Panc1 (cell line): ENCODE measurements around the gene ABCC11. TPM values are rescaled to one million over a fixed set of nuclear protein-coding genes. Genes with fewer than 3 reads are reported as not detected.
A peak's percentile ranks its signal among the peaks of the same experiment; 100 is the strongest.

Experiments
- ATAC-seq: fragments of 200-7000 bp; cut with Tn5 transposase; 2 replicates; pipeline ENCODE4 v1.9.1; 2020; ENCODE audit warnings: mild to moderate bottlenecking, moderate library complexity
- BruUV-seq: library from RNA; stranded (reverse); fragments of 400-500 nt; replicated peaks from 2 replicates; lab custom pipeline; 2021; lab: Mats Ljungman, UMichigan
- CTCF ChIA-PET: fragments of 300-600 bp; sonication (Branson Sonifier 250); formaldehyde crosslinking; loops from one replicate; lab custom pipeline; 2022; ENCODE audit warnings: antibody characterized with exemption; lab: Charles Lee
- POLR2A ChIA-PET: fragments of 300-600 bp; sonication (Branson Sonifier 250); formaldehyde crosslinking; loops from one replicate; lab custom pipeline; 2022; ENCODE audit warnings: antibody characterized with exemption; lab: Charles Lee
- DNase-seq: peaks from one replicate; pipeline ENCODE4 v3.0.0-alpha.2; 2010; ENCODE audit warnings: low read depth, low spot score
- H3K27ac ChIP-seq: 2 replicates; pipeline ENCODE4 v1.5.1; 2011; ENCODE audit warnings: mild to moderate bottlenecking, low read length, inconsistent platforms
- H3K27me3 ChIP-seq: fragments of 200-500 bp; sonication (Bioruptor generic); 2 replicates; pipeline ENCODE4 v1.6.0; 2014; ENCODE audit warnings: low read length, inconsistent platforms; ENCODE audit not compliant: control insufficient read depth, insufficient read depth
- H3K36me3 ChIP-seq: fragments of 200-500 bp; sonication (Bioruptor generic); 2 replicates; pipeline ENCODE4 v1.5.1; 2014; ENCODE audit warnings: inconsistent platforms, mild to moderate bottlenecking, low read length, moderate library complexity; ENCODE audit not compliant: control insufficient read depth, insufficient read depth
- H3K4me1 ChIP-seq: 2 replicates; pipeline ENCODE4 v1.5.1; 2011; ENCODE audit warnings: inconsistent platforms, mild to moderate bottlenecking, low read length, moderate library complexity; ENCODE audit not compliant: control insufficient read depth, insufficient read depth
- H3K4me3 ChIP-seq, 2 experiments: 2 replicates each; pipeline ENCODE4 v1.5.1; 2011 to 2012; ENCODE audit warnings: low read depth in 2 of 2, low read length in 2 of 2, mild to moderate bottlenecking in 2 of 2, inconsistent platforms in 1 of 2, moderate library complexity in 1 of 2
- H3K9me3 ChIP-seq: fragments of 200-500 bp; sonication (Bioruptor generic); 2 replicates; pipeline ENCODE4 v1.5.1; 2014; ENCODE audit warnings: low read depth, mild to moderate bottlenecking, inconsistent platforms, low read length, moderate library complexity; ENCODE audit not compliant: control insufficient read depth, insufficient read depth
- CTCF ChIP-seq: fragments of 450-650 bp; IDR thresholded peaks from 2 replicates; pipeline ENCODE4 v1.5.1; 2017; ENCODE audit warnings: mild to moderate bottlenecking
- POLR2AphosphoS5 ChIP-seq: IDR thresholded peaks from 2 replicates; pipeline ENCODE4 v1.6.1; 2012; ENCODE audit warnings: mild to moderate bottlenecking, low read depth, low read length, moderate library complexity
- REST ChIP-seq, 2 experiments: IDR thresholded peaks; 2 replicates each; pipeline ENCODE4 v1.6.1; 2011 to 2012; ENCODE audit warnings: low read depth in 2 of 2, control low read depth in 1 of 2, low read length in 1 of 2, mild to moderate bottlenecking in 1 of 2, moderate library complexity in 1 of 2; ENCODE audit not compliant: insufficient read depth in 1 of 2
- SIN3A ChIP-seq: IDR thresholded peaks from 2 replicates; pipeline ENCODE4 v1.6.1; 2012; ENCODE audit warnings: low read depth, mild to moderate bottlenecking, low read length, moderate library complexity, borderline replicate concordance; ENCODE audit not compliant: insufficient read depth
- TCF7L2 ChIP-seq: IDR thresholded peaks from 2 replicates; pipeline ENCODE4 v1.6.1; 2011; ENCODE audit warnings: mild to moderate bottlenecking, low read depth, low read length, inconsistent platforms
- in situ Hi-C: cut with HindIII; loops from 2 replicates; pipeline ENCODE4 v1.10.0; 2016; ENCODE audit warnings: low sequenced_read_pairs, low pct_unique_long_range_greater_than_20kb
- intact Hi-C: fragments of 100-400 bp; cut with micrococcal nuclease; formaldehyde crosslinking; loops from one replicate; pipeline ENCODE4 v1.10.0; 2022; ENCODE audit not compliant: unreplicated experiment
- total RNA-seq: library from RNA; stranded (reverse); gene quantifications from one replicate; pipeline ENCODE4 v1.2.1, GENCODE V29; 2021; ENCODE audit not compliant: unreplicated experiment

Gene ABCC11
- total RNA-seq, 1 experiment from 2014 or later: not detected

DNA sequence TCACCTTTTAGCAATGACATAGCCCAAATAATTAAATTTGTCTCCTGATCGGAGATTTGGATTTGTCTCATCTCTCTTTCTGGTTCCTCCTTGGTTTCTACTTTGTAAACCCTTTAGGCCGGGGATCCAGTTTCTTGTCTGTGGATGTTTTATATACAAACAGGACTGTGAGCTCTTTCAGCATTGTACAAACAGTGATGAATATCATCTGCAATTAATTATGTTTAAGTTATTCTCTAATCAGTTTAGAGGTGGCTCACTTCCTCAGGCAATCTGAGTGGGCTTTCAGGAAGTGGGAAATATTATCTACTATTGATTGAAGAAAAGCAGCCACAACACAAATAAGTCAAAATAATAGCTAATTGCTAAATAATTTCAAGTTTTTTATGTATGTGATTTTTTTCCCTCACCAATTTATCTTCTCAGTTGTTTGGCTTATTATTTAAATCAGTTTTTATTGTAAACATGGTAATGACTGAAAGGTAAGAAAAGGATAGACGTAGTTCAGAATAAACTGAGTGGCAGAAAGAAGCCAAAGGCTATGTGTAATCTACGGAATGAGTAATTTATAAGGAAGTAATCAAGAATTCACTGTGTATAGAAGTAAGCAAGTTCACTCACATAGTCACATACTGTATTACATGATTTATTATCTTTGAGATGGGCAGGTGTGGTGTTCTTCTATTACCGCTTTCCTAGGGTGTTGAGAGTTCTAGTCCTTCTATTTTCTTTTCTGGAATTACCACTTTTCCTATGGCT lies 3.4 kb upstream of the ABCC11 start:
- intact Hi-C loops: no loop called here
- no peak for ATAC-seq
- H3K27ac ChIP-seq: no peak overlapping the region
- H3K9me3 ChIP-seq: no peaks in the 10 kb centered on the region
- H3K27me3 ChIP-seq: no peaks in the 10 kb centered on the region
- no TSS peak for BruUV-seq
- peaks cover 2% of the 10 kb centered on the region; the same call in 1 of the 2 replicates for H3K4me1 ChIP-seq
- DNase-seq: no peak
- H3K36me3 ChIP-seq: no peaks in the 10 kb centered on the region
- CTCF ChIA-PET: no interaction called here
- POLR2A ChIA-PET: no interaction called here
- in situ Hi-C loops: no loop called here
- TF ChIP-seq CTCF: no peak
- TF ChIP-seq POLR2AphosphoS5: no peak
- TF ChIP-seq REST (IDR thresholded peaks at IDR 0.05; ENCODE audit: insufficient read depth in 1 of 2, low read depth in 2 of 2, low read length in 1 of 2): no peak
- TF ChIP-seq SIN3A: no peak
- no peak for TF ChIP-seq TCF7L2
- H3K4me3 ChIP-seq: no peak overlapping the region

DNA sequence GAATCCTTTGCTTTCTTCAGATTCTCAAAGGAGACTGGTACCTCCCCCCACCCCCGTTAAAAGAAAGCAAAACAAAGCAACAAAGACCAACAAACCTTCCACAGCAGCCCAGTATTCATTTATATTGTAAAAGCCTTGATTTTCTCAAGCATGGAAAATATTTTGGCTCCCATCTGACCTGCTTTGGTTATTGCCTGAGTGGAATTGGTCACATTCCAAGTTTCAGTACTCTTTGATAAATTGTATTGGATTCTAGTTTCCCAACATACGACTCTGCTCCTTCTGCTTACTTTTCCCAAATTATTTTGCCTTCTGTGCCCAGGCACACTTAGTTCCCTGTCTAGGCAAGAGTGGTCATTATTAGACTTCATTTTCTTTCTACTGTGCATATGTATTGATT lies 1.3 kb downstream of the ABCC11 start:
- CTCF ChIA-PET: no interaction called here
- H3K27ac ChIP-seq: no peak overlapping the region
- BruUV-seq: TSS peak; percentile 69
- intact Hi-C loops (no loop called here), in situ Hi-C loops (no loop called here)
- peaks cover 3% of the 10 kb centered on the region; the same call in 1 of the 2 replicates for H3K4me1 ChIP-seq
- no peak for ATAC-seq
- DNase-seq: no peak
- peaks cover 6% of the 10 kb centered on the region; the same call in 1 of the 2 replicates for H3K36me3 ChIP-seq
- no peak for TF ChIP-seq TCF7L2
- TF ChIP-seq CTCF: no peak
- TF ChIP-seq SIN3A: no peak
- no peak for TF ChIP-seq REST (IDR thresholded peaks at IDR 0.05; ENCODE audit: insufficient read depth in 1 of 2, low read depth in 2 of 2, low read length in 1 of 2)
- TF ChIP-seq POLR2AphosphoS5: no peak
- H3K9me3 ChIP-seq: no peaks in the 10 kb centered on the region
- H3K27me3 ChIP-seq: no peaks in the 10 kb centered on the region
- POLR2A ChIA-PET: no interaction called here
- no peak overlapping the region for H3K4me3 ChIP-seq
